Left lung (tissue), 10 donors: ENCODE measurements around the gene KRTAP10-9. TPM values are rescaled to one million over a fixed set of nuclear protein-coding genes. Genes with fewer than 3 reads are reported as not detected.

Experiments
- ATAC-seq: fragments of 200-7000 bp; cut with Tn5 transposase; one replicate; pipeline ENCODE4 v1.9.1; 2020; ENCODE audit warnings: moderate library complexity
- DNase-seq, 4 donors: peaks; one replicate each; pipeline ENCODE4 v3.0.0-alpha.2; 2013 to 2020
- H3K27ac ChIP-seq, 2 donors: fragments of 200-600 bp; sonication (generic) in 1 of 2; one replicate each; pipeline versions ENCODE4 v1.5.0 to v1.8.0; 2020 to 2021
- H3K27me3 ChIP-seq, 2 donors: fragments of 200-600 bp; sonication (generic) in 1 of 2; one replicate each; pipeline versions ENCODE4 v1.5.0 to v1.8.0; 2020 to 2021
- H3K36me3 ChIP-seq, 2 donors: fragments of 200-600 bp; sonication (generic) in 1 of 2; one replicate each; pipeline versions ENCODE4 v1.5.0 to v1.8.0; 2020 to 2021
- H3K4me1 ChIP-seq, 2 donors: fragments of 200-600 bp; one replicate each; pipeline ENCODE4 v1.8.0; 2021
- H3K4me3 ChIP-seq, 2 donors: fragments of 200-600 bp; sonication (generic) in 1 of 2; one replicate each; pipeline versions ENCODE4 v1.5.0 to v1.8.0; 2020 to 2021; ENCODE audit warnings: mild to moderate bottlenecking in 1 of 2
- H3K9me3 ChIP-seq, 2 donors: fragments of 200-600 bp; sonication (generic) in 1 of 2; one replicate each; pipeline versions ENCODE4 v1.5.0 to v1.8.0; 2020 to 2021
- CTCF ChIP-seq, 2 donors: fragments of 200-600 bp; sonication (generic) in 1 of 2; IDR thresholded peaks; one replicate each; pipeline versions ENCODE4 v1.5.0 to v1.8.0; 2021; ENCODE audit warnings: antibody characterized with exemption in 2 of 2
- intact Hi-C, 2 donors: fragments of 100-400 bp; cut with DNase I; formaldehyde crosslinking; loops; one replicate each; pipeline versions ENCODE4 v1.11.2 to v1.14.2; 2022
- polyA plus RNA-seq, 6 donors: library from polyadenylated mRNA; unstranded; fragments of 120-200 nt; gene quantifications; one replicate each; pipeline ENCODE4 v1.2.1, GENCODE V29; 2013; ENCODE audit not compliant: insufficient read length in 6 of 6
- total RNA-seq, 2 donors: library from RNA; stranded (reverse); fragmentation: NEBNext Ultra II Directional; extraction: Animal tissue kit (Norgen Biotek cat#: 25700); gene quantifications; one replicate each; pipeline ENCODE4 v1.2.1, GENCODE V29; 2021
- donor health status: DM: no; HTN: yes; CAD: no.
- donor health status: DM: no; HTN: no; CAD: no.

KRTAP10-9 gene
- total and polyA plus RNA-seq, 8 donors: not detected

GRCh38 chr21:44581158-44581557, 45.7 kb upstream of the KRTAP10-9 start:
- H3K27ac ChIP-seq: no peak overlapping the region
- peaks cover 0 to 35% of the 10 kb centered on the region in 2 donors for H3K9me3 ChIP-seq
- intact Hi-C loops: no loop called here
- DNase-seq: no peak
- no peak overlapping the region for H3K4me3 ChIP-seq
- ATAC-seq: no peak
- H3K36me3 ChIP-seq: no peaks in the 10 kb centered on the region
- peaks cover 0 to 53% of the 10 kb centered on the region in 2 donors for H3K27me3 ChIP-seq
- no peaks in the 10 kb centered on the region for H3K4me1 ChIP-seq
- TF ChIP-seq CTCF (IDR thresholded peaks at IDR 0.05): no peak

GRCh38 chr21:44582055-44582454, 44.8 kb upstream of the KRTAP10-9 start:
- ATAC-seq: no peak
- intact Hi-C loops: no loop called here
- TF ChIP-seq CTCF (IDR thresholded peaks at IDR 0.05): no peak

GRCh38 chr21:44583089-44583799, 43.6 kb upstream of the KRTAP10-9 start:
- ATAC-seq (no peak), DNase-seq (peak in 2 of 4 donors; percentile 11 to 38)
- H3K36me3 ChIP-seq: no peaks in the 10 kb centered on the region
- no peak overlapping the region for H3K4me3 ChIP-seq
- no peak overlapping the region for H3K27ac ChIP-seq
- H3K4me1 ChIP-seq: no peaks in the 10 kb centered on the region
- peaks cover 0 to 21% of the 10 kb centered on the region in 2 donors for H3K9me3 ChIP-seq
- intact Hi-C loops: no loop called here
- TF ChIP-seq CTCF (IDR thresholded peaks at IDR 0.05): no peak
- H3K27me3 ChIP-seq: peaks cover 0 to 60% of the 10 kb centered on the region in 2 donors

More at GRCh38 chr21:44582055-44582454, 44.8 kb upstream of the KRTAP10-9 start:
- Histone ChIP-seq H3K9me3 (peaks cover 0 to 27% of the 10 kb centered on the region in 2 donors), H3K36me3 (no peaks in the 10 kb centered on the region), H3K27me3 (peaks cover 0 to 60% of the 10 kb centered on the region in 2 donors), H3K4me3 (no peak overlapping the region), H3K27ac (no peak overlapping the region), H3K4me1 (no peaks in the 10 kb centered on the region)
- no peak for DNase-seq

- no peak overlapping the region for H3K27ac ChIP-seq
- H3K27me3 ChIP-seq: peaks cover 0 to 60% of the 10 kb centered on the region in 2 donors
- H3K36me3 ChIP-seq: no peaks in the 10 kb centered on the region
- peaks cover 0 to 19% of the 10 kb centered on the region in 2 donors for H3K9me3 ChIP-seq
- no peak overlapping the region for H3K4me3 ChIP-seq
- ATAC-seq (no peak), DNase-seq (no peak)
- intact Hi-C loops: no loop called here
- no peak for TF ChIP-seq CTCF (IDR thresholded peaks at IDR 0.05)
- H3K4me1 ChIP-seq: no peaks in the 10 kb centered on the region
Measured at GRCh38 chr21:44583800-44584147, 43.1 kb upstream of the KRTAP10-9 start.

- Histone ChIP-seq H3K4me1 (no peaks in the 10 kb centered on the region), H3K36me3 (no peaks in the 10 kb centered on the region), H3K4me3 (no peak overlapping the region), H3K27ac (no peak overlapping the region), H3K27me3 (peaks cover 0 to 61% of the 10 kb centered on the region in 2 donors), H3K9me3 (peaks cover 0 to 14% of the 10 kb centered on the region in 2 donors)
- intact Hi-C loops: no loop called here
- DNase-seq (peak in 1 of 4 donors; percentile 48), ATAC-seq (no peak)
- no peak for TF ChIP-seq CTCF (IDR thresholded peaks at IDR 0.05)
Measured at GRCh38 chr21:44585892-44586291, 41.0 kb upstream of the KRTAP10-9 start.
